BE2C (cell line): ENCODE results near the gene BRD1.

Source experiments
- DNase-seq: peaks from one replicate; pipeline ENCODE4 v3.0.0-alpha.2; 2020
- H3K27me3 ChIP-seq: fragments of 250-450 bp; sonication (Bioruptor Pico); 2 replicates; pipeline ENCODE4 v1.5.1; 2020; ENCODE audit warnings: mild to moderate bottlenecking
- H3K36me3 ChIP-seq: fragments of 250-450 bp; sonication (Bioruptor Pico); 2 replicates; pipeline ENCODE4 v1.5.1; 2020; ENCODE audit warnings: mild to moderate bottlenecking
- H3K4me1 ChIP-seq: fragments of 250-450 bp; sonication (Bioruptor Pico); 2 replicates; pipeline ENCODE4 v1.5.1; 2020
- H3K4me3 ChIP-seq: 2 replicates; pipeline ENCODE4 v1.5.1; 2011; ENCODE audit warnings: low read depth, low read length
- H3K9me3 ChIP-seq: fragments of 250-450 bp; sonication (Bioruptor Pico); 2 replicates; pipeline ENCODE4 v1.5.1; 2020
- TF ChIP-seq, protein P1 (sequence below): IDR thresholded peaks from 2 replicates; pipeline ENCODE4 v1.5.1; 2012; ENCODE audit warnings: mild to moderate bottlenecking, low read depth, low read length

Gene BRD1

DNA sequence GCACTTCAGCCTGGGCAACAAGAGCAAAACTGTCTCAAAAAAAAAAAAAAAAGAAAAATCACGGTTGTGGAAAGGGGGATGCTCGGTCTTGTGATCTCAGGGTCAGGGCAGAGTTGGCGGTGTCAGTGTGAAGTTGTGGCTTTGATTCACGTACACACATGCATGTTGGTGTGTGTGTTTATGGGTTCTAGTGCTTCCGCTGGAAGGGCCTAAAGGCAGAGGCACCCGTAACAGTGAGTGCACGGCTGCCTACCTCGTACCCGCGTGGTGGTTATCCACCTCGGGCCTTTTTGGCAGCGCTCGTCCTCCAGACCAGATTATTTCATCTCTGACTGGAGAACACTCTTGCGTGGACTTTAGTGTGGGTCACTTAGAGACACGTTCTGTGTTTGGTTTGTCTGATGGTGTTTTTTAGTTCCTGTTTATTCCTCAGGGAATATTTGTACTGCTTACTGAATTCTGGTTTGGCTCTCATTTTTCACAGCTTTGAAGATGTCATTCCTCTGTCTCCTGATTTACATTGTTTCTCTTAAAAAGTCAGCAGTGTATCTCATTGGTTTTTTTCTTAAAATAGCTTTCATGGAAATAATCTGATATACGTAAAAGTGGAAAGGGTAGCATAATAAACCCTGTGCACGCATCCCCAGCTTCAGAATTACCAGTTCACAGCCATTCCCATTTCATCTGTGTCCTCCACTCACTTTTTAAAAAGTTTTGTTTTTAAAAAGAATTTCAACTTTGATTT, 41.6 kb upstream of the BRD1 start:
- peaks cover 4% of the 10 kb centered on the region; the same call in 1 of the 2 replicates for H3K9me3 ChIP-seq
- peaks cover 5% of the 10 kb centered on the region for H3K36me3 ChIP-seq
- TF ChIP-seq, protein P1, sequence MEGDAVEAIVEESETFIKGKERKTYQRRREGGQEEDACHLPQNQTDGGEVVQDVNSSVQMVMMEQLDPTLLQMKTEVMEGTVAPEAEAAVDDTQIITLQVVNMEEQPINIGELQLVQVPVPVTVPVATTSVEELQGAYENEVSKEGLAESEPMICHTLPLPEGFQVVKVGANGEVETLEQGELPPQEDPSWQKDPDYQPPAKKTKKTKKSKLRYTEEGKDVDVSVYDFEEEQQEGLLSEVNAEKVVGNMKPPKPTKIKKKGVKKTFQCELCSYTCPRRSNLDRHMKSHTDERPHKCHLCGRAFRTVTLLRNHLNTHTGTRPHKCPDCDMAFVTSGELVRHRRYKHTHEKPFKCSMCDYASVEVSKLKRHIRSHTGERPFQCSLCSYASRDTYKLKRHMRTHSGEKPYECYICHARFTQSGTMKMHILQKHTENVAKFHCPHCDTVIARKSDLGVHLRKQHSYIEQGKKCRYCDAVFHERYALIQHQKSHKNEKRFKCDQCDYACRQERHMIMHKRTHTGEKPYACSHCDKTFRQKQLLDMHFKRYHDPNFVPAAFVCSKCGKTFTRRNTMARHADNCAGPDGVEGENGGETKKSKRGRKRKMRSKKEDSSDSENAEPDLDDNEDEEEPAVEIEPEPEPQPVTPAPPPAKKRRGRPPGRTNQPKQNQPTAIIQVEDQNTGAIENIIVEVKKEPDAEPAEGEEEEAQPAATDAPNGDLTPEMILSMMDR: no peak
- no peak overlapping the region for H3K4me3 ChIP-seq
- no peaks in the 10 kb centered on the region for H3K4me1 ChIP-seq
- DNase-seq: no peak
- H3K27me3 ChIP-seq: no peaks in the 10 kb centered on the region

DNA sequence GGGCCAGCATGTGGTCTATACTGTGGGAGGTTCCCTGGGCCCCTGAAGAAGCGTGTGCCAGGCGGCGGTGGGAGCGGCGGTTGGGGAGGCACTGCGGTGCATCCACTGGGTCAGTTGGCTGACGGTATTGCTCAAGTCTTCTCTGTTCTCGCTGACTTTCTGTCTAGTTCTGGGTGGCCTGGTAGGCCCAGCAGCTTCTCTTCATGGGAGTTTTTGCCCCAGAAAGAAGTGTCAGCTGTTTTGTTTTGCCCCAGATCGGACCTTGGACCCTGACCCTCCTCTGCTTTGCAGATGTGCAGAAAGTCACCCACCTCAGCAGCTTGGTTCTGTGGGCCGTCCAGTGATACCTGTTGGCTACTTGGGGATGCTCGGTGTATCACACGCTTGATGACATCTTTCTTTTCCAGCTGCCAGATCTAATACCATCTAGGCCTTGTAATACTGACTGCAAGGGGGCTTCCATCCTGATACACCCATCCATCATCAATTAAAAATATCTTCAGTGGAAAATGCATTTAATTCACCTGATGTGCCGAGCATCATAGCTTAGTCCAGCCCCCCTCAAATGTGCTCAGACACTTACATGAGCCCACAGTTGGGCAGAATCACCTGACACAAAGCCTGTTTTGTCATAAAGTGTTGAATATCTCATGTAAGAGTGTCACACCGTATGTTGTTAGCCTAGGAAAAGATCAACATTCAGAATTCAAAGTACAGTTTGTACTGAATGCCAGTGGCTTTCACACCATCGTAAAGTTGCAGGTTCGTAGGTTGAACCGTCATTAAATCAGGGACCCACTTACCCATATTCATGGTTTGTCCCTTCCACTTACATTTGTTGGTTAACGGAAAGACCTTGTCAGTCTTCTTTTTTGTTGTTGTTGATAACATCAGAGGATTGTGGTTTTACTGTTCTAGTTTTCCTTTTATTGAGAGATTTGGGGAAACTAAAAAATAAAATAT, 39.9 kb upstream of the BRD1 start:
- peaks cover 4% of the 10 kb centered on the region; the same call in 1 of the 2 replicates for H3K9me3 ChIP-seq
- no peaks in the 10 kb centered on the region for H3K4me1 ChIP-seq
- no peak for DNase-seq
- TF ChIP-seq, protein P1: no peak
- no peak overlapping the region for H3K4me3 ChIP-seq
- H3K36me3 ChIP-seq: peaks cover 5% of the 10 kb centered on the region
- no peaks in the 10 kb centered on the region for H3K27me3 ChIP-seq

DNA sequence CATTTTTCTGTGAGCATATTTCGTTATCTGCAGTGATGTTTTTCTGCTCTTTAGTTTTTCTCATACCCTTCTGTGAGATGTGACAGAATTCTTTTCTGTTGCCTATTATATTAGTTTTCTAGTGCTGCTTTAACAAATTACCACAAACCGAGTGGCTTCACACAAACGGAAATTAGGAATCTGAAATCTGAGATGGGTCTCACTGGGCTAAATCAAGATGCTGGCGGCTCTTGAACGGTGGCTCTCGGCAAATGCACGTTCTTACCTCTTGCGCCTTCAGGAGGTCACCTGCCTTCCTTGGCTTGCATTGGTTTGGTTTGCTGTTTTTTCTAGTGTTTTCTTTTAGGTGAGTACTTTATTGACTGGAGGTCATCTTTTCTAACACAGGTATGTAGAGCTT, 39.0 kb upstream of the BRD1 start:
- Histone ChIP-seq H3K4me3 (no peak overlapping the region), H3K27me3 (no peaks in the 10 kb centered on the region), H3K36me3 (peaks cover 5% of the 10 kb centered on the region), H3K4me1 (peaks cover 2% of the 10 kb centered on the region; the same call in 1 of the 2 replicates), H3K9me3 (peaks cover 4% of the 10 kb centered on the region; the same call in 1 of the 2 replicates)
- TF ChIP-seq, protein P1: no peak
- no peak for DNase-seq

DNA sequence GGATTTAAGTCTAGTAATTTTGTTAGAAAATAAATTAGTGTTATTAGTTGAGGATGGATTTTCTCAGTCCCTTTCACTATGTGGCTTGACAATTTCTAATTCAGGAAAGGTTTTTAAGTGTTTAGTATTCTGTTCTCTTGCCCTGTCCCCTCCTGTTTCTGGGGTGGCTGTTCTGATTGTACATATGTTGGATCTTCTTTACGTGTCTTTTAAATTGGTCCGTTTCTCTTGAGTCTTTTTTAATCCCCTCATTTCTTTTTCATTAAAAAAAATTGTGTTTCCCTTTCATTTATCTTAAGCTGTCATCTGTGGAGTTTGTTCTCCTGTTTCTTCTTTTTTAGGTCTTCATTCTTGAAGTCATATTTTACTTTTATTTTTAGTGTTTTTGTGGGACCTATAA, 38.5 kb upstream of the BRD1 start:
- Histone ChIP-seq H3K36me3 (peaks cover 6% of the 10 kb centered on the region), H3K9me3 (peaks cover 4% of the 10 kb centered on the region; the same call in 1 of the 2 replicates), H3K4me3 (no peak overlapping the region), H3K4me1 (peaks cover 3% of the 10 kb centered on the region; the same call in 1 of the 2 replicates), H3K27me3 (no peaks in the 10 kb centered on the region)
- no peak for DNase-seq
- TF ChIP-seq, protein P1: no peak

DNA sequence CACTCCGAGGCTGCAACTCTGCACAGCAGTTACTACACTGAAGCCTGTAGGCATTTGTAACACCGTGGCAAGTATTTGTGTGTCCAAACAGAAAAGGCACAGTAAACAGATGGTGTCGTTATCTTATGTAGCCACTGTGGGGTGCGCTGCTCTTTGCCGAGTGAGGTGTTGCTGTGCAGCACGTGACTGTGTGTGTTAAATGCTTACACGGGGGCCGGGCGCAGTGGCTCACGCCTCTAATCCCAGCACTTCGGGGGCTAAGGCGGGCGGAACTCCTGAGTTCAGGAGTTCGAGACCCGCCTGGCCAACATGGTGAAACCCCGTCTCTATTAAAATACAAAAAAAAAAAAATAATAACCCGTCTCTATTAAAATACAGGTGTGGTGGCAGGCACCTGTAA, 37.5 kb upstream of the BRD1 start:
- TF ChIP-seq, protein P1: no peak
- peaks cover 4% of the 10 kb centered on the region; the same call in 1 of the 2 replicates for H3K9me3 ChIP-seq

More for the DNA sequence above, 37.5 kb upstream of the BRD1 start:
- no peak for DNase-seq
- H3K4me3 ChIP-seq: no peak overlapping the region
- no peaks in the 10 kb centered on the region for H3K27me3 ChIP-seq
- peaks cover 10% of the 10 kb centered on the region for H3K36me3 ChIP-seq
- peaks cover 3% of the 10 kb centered on the region; the same call in 1 of the 2 replicates for H3K4me1 ChIP-seq
